Pons (tissue), 1 donor: ENCODE results near the gene LY86.

Source experiments
- DNase-seq: peaks from one replicate; pipeline ENCODE4 v3.0.0-alpha.2; 2016; ENCODE audit warnings: low spot score

Gene LY86

DNA sequence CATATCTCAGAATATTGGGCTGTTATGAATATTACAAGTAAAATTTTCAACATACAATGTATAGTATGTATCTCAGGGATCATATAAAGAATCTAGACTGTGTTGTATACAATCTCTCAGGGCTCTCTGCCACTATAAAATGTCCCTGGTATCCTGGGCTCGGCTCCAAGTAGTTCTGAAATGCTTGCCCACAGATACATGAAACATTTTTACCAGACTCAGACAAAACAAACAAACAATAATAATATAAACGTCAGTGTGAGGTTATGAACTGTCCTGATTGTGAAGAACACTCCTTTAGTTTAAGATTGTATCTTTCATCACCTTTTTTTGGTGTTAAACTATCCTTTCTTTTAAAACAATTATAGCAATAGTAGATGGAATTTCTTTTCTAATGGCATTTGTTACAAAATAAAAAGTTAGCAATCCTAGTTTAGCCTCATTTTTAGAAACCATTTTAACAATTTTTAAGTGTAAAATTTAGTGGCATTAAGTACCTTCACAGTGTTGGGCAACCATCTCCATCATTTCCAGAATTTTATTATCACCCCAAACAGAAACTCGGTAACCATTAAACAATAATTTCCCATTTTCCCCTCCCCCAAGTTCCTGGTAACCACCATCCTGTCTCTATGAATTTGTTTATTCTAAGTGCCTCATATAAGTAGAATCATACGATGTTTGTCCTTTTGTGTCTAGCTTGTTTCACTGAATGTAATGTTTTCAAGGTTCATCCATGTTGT is 17.4 kb upstream of the LY86 start:
- DNase-seq: no peak

DNA sequence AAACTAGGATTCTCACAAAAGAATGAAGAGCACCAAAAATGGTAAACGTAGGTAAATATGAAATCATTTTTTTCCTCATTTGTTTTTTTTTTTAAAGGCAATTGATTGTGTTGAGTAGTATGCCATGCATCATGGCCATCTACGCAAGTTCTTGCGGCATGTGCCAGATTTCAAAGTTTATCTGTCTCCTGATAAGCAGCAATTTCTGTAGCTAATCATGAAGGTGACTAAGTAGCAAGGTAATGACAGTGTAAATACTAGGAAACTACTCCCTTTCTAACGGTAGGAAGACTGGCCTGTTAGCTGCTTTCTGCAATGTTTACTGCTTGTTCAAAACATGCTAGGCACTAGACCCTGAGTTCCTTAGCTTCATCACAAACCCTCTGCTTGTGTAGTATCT is 13.4 kb upstream of the LY86 start:
- no peak for DNase-seq

DNA sequence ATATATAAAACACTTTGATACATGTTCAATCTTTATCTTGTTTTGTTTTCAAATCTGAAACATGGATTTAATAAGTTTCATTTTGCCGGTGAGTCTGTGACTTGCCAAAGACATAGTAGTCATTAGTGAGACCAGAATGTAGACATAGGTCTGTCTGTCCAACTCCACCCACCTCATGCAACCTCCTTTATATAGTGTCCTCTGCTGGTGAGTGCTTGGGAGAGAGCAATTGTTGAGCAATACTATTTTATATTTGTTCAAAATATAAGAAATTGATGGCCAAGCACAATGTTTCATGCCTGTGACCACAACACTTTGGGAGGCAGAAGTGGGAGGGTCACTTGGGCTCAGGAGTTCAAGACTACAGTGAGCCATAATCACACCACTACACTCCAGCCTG is 10.8 kb upstream of the LY86 start:
- DNase-seq: no peak

DNA sequence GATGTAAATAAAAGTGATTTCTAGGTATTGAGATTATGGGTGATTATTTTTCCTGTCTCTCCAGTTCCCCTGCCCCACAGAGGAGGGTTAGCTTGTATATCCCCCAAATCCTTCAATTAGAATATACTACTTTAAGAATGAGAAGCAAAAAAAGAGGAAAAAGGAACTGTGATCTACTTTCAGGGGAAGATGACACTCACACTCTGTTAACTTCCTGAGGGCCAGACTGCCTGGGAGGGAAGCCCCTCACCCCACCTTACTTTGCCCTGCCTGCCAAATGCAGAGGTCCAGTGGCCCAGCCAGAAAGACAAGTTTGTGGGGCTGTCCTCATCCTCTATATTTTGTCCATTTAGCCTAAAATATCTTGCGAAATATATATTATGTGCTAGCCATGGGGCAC is 9.2 kb upstream of the LY86 start:
- DNase-seq: no peak

DNA sequence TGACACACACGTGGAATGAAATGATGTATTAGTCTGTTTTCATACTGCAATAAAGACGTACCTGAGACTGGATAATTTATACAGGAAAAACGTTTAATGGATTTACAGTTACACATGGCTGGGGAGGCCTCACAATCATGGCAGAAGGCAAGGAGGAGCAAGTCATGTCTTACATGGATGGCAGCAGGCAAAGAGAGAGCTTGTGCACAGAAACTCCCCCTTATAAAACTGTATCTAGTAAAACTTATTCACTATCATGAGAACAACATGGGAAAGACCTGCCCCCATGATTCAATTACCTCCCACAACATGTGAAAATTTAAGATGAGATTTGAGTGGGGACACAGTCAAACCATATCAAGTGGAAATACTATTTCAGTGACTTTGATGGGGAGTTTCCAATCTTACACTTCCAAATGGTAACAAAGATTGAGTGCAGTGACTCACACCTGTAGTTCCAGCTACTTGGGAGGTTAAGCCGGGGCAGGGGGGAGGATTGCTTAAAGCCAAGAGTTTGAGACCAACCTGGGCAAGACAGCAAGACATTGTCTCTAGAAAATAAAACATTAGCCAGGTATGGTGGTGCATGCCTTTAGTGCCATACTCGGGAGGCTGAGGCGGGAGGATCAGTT is 8.2 kb upstream of the LY86 start:
- DNase-seq: no peak

- no peak for DNase-seq
These were observed 7.5 kb upstream of the LY86 start for GRCh38 chr6:6581054-6581453.

DNA sequence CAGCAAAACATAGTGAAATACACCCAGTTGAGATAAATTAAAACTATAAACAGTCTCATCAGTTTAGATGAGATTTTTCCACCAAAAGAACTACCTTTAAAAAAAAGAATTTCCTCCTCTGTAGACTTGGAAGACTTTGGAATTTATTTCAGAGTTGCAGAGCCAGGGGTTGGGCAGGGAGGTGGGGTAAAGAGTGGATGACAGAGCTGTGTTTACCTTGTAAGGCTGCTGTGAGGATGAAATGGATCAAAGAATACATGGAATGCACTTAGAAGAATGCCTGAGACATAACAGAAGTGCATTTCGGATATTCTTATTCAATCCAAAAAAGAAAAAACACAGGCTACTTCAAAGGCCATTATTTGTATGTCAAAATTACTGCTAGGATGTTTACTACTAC is 6.4 kb upstream of the LY86 start:
- no peak for DNase-seq

DNA sequence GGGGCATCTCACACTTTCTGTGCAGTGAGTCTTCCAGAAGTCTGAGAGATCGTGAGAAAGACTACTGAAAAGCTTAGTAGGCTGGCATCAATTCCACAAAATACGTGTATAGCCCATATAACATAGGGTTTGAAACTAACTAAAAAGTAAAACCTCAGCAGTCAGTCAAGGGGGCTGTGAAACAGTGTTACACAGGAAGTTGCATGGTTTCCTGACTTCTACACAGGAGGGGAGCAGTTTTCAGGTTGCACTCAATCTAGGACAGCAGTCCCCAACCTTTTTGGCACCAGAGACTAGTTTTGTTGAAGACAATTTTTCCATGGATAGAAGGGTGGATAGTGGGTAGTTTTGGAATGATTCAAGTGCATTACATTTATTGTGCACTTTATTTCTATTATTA is 4.7 kb upstream of the LY86 start:
- DNase-seq: no peak

- no peak for DNase-seq
These were observed 4.1 kb upstream of the LY86 start for GRCh38 chr6:6584310-6585002.

DNA sequence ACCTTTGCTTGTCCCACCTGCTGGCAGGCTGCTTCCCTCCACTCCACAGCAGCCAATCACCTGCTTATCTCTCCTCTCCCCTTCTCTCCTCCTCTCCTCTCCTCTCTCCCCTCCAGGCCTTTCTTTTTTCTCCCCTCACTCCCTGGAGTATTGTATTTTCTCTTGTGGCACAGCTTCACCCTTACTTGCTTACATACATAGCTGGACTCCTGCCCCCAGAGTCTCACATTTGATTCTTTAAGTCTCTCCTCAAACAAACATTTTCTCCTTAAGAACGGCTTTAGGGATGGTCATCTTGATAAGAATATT is 3.6 kb upstream of the LY86 start:
- no peak for DNase-seq

DNA sequence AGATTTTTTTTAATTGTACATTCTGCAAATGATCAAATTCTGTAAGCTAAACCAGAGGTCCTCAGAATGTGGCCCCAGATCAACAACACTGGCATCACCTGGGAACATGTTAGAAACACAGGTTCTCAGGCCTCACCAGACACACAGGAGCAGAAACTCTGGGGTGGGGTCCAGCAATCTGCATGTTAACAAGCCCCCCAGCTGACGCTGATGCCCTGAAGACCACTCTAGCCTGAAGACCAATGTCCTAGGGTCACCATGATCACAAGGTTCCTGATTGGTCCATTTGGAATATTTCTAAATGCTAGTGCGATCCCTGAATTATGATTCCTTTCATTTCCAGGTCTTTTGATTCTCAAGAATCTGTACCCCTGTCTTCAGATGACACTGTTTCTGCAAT is 2.4 kb upstream of the LY86 start:
- DNase-seq: no peak

DNA sequence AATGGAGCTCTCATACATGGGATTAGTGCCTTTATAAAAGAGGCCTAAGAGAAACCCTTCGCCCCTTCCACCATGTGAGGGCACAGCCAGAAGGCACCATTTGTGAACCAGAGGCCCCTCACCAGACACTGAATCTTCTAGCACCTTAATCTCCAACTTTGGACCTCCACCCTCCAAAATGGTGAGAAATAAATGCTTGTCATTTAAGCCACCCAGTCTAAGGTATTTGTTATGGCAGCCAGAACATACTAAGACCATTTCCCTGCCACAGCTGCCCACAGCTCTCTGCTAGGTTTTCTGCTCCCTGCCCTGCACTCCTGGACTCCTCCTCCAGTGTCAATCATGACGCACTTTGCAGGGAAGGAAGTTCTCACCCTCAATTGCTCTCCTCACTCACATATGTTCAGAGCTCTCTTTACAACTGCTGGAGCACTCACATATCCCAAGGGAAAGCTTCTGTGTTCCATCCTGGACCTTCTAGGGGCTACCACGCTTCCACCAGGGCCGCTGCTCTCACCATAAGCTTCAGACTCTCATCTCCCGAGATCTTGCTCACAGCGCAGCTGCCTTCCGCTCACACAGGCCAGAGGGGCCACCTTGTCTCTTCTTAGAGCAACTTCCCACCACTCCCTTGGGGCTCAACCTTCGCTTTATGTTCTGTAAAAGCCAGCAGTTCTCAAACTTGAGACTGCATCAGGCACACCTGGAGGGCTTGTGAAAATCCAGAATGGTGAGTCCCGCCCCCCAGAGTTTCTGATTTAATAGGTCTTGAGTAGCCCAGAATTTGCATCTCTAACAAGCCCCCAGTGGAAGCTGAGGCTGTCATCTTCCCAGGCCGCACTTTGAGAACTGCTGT is 1.6 kb upstream of the LY86 start:
- no peak for DNase-seq

GRCh38 chr6:6587696-6588063 is 840 bp upstream of the LY86 start:
- no peak for DNase-seq

- DNase-seq: no peak
These were observed 597 bp downstream of the LY86 start for GRCh38 chr6:6588924-6589709.

- DNase-seq: no peak
These were observed 2.0 kb downstream of the LY86 start for GRCh38 chr6:6590530-6590929.

GRCh38 chr6:6591778-6592465 is 3.4 kb downstream of the LY86 start:
- DNase-seq: peak; percentile 87

- no peak for DNase-seq
These were observed 4.4 kb downstream of the LY86 start for GRCh38 chr6:6592826-6593475.

- DNase-seq: no peak
These were observed 5.4 kb downstream of the LY86 start for GRCh38 chr6:6593867-6594468.

DNA sequence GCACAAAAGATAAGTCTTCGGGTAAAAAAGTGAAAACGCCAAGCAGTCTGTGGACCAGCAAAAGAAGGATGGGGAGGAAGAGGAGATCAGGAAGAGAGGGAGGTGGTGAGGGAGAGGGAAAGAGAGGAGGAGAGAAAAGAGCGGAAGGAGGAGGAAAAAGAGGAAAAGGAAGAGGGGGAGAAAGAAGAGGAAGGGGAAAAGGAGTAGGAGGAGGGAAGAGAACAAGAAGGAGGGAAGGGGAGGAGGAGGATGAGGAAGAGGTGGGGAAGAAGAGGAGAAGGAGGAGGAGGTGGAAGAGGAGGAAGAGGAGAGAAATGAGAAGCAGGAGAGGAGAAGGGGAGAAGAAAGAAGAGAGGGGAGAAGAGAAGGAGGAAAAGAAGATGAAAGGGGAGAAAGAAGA is 6.5 kb downstream of the LY86 start:
- no peak for DNase-seq

DNA sequence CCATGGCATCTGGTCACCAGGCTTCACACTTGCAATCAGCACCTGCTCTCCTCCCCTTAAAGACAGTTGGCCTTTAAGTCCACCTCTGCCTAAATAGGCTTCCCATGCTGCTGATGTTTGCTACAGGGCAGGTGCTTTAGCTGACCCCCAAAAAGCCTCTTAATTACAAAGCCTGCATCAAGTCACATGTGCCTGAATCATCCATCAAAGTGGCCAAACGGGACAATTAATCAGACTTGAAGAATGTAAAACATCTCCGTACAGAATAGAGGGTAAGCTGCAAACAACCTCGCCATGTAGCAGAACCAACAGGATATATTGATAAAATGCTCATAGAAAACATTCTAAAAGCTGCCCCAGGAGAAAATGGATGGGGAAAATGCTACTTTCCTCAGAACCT is 7.4 kb downstream of the LY86 start:
- no peak for DNase-seq
